Activated B cell treated with CpG ODN at 0.5 μM for 24 hours (primary cell): ENCODE results near the gene MATK. TPM values are rescaled to one million over a fixed set of nuclear protein-coding genes. Genes with fewer than 3 reads are reported as not detected.

Experiments used
- ATAC-seq: fragments of 200-7000 bp; cut with Tn5 transposase; one replicate; pipeline ENCODE4 v1.10.0; 2021; ENCODE audit warnings: low read depth, mild to moderate bottlenecking, moderate library complexity
- CTCF ChIA-PET: fragments of 350-600 bp; sonication (Branson Sonifier 250); formaldehyde crosslinking; loops from one replicate; lab custom pipeline; 2021; ENCODE audit warnings: antibody characterized with exemption; lab: Charles Lee
- POLR2A ChIA-PET: fragments of 350-600 bp; sonication (Branson Sonifier 250); formaldehyde crosslinking; loops from one replicate; lab custom pipeline; 2021; ENCODE audit warnings: antibody characterized with exemption; lab: Charles Lee
- DNase-seq: peaks from one replicate; pipeline ENCODE4 v3.0.0; 2022
- H3K27ac Mint-ChIP-seq: one replicate; pipeline ENCODE4 v1.8.0; 2020; ENCODE audit warnings: mixed read lengths
- H3K27me3 Mint-ChIP-seq: one replicate; pipeline ENCODE4 v1.8.0; 2021; ENCODE audit warnings: mixed read lengths
- H3K36me3 Mint-ChIP-seq: one replicate; pipeline ENCODE4 v1.8.0; 2021; ENCODE audit warnings: low read depth, mixed read lengths
- H3K4me1 Mint-ChIP-seq: one replicate; pipeline ENCODE4 v1.8.0; 2021; ENCODE audit warnings: mixed read lengths
- H3K4me3 Mint-ChIP-seq: one replicate; pipeline ENCODE4 v1.8.0; 2020; ENCODE audit warnings: mild to moderate bottlenecking, mixed read lengths
- H3K9me3 Mint-ChIP-seq: one replicate; pipeline ENCODE4 v1.8.0; 2020; ENCODE audit warnings: mixed read lengths
- intact Hi-C: fragments of 100-400 bp; cut with micrococcal nuclease; formaldehyde crosslinking; loops from one replicate; pipeline ENCODE4 v1.15.1; 2024
- total RNA-seq: library from RNA; stranded (reverse); gene quantifications from 2 replicates; pipeline ENCODE4 v1.2.3, GENCODE V29; 2022
- TF ChIP-seq, protein P1 (sequence below): fragments of 200-600 bp; IDR thresholded peaks from one replicate; pipeline ENCODE4 v1.8.0; 2022; ENCODE audit warnings: antibody characterized with exemption, mild to moderate bottlenecking

The MATK gene
- total RNA-seq, 1 donor from 2014 or later: 4.8 TPM

GRCh38 chr19:3800996-3801395 is 14.8 kb upstream of the MATK start:
- CTCF ChIA-PET: no interaction called here

GRCh38 chr19:3798137-3798536 is 12.0 kb upstream of the MATK start:
- intact Hi-C loops: no loop called here
- H3K27ac Mint-ChIP-seq: no peak overlapping the region
- H3K27me3 Mint-ChIP-seq: peaks cover 9% of the 10 kb centered on the region
- no peak for DNase-seq
- ChIA-PET POLR2A (no interaction called here), CTCF (no interaction called here)
- no peak for ATAC-seq
- H3K36me3 Mint-ChIP-seq: no peaks in the 10 kb centered on the region
- peaks cover 18% of the 10 kb centered on the region for H3K4me1 Mint-ChIP-seq
- no peak overlapping the region for H3K4me3 Mint-ChIP-seq
- H3K9me3 Mint-ChIP-seq: peaks cover 9% of the 10 kb centered on the region
- TF ChIP-seq, protein P1, sequence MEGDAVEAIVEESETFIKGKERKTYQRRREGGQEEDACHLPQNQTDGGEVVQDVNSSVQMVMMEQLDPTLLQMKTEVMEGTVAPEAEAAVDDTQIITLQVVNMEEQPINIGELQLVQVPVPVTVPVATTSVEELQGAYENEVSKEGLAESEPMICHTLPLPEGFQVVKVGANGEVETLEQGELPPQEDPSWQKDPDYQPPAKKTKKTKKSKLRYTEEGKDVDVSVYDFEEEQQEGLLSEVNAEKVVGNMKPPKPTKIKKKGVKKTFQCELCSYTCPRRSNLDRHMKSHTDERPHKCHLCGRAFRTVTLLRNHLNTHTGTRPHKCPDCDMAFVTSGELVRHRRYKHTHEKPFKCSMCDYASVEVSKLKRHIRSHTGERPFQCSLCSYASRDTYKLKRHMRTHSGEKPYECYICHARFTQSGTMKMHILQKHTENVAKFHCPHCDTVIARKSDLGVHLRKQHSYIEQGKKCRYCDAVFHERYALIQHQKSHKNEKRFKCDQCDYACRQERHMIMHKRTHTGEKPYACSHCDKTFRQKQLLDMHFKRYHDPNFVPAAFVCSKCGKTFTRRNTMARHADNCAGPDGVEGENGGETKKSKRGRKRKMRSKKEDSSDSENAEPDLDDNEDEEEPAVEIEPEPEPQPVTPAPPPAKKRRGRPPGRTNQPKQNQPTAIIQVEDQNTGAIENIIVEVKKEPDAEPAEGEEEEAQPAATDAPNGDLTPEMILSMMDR: no peak

More at GRCh38 chr19:3800996-3801395, 14.8 kb upstream of the MATK start:
- intact Hi-C loops: loop anchor here (1.0 kb wide), 1 partner anchor 9 kb away; no protein-coding TSS in a partner anchor
- H3K36me3 Mint-ChIP-seq: no peaks in the 10 kb centered on the region
- no peak overlapping the region for H3K27ac Mint-ChIP-seq
- peaks cover 18% of the 10 kb centered on the region for H3K4me1 Mint-ChIP-seq
- ATAC-seq: no peak
- H3K9me3 Mint-ChIP-seq: peaks cover 6% of the 10 kb centered on the region
- POLR2A ChIA-PET: no interaction called here
- TF ChIP-seq, protein P1: no peak
- H3K27me3 Mint-ChIP-seq: peaks cover 11% of the 10 kb centered on the region
- no peak for DNase-seq
- H3K4me3 Mint-ChIP-seq: peak overlapping the region; percentile 62

DNA sequence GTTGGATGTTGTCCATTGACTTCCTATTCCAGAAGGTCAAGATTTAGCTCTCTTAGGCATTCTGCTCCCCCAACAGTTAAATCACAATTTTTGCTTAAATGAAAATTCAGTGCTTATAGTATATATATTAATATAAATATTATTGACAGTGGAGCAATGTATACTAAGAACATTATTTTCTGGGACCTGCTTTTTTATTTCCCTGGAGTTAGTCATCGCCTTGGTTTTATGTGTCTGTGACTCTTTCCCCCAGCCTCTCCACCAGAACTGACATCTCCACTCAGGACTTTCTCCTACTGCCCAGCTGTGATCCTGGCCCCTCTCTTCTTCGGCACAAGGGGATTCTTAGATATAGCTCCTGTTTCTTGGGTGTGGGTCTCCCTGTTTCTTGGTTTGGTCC is 10.2 kb upstream of the MATK start:
- Mint-ChIP-seq H3K4me3 (no peak overlapping the region), H3K36me3 (no peaks in the 10 kb centered on the region), H3K4me1 (peaks cover 9% of the 10 kb centered on the region), H3K27me3 (peaks cover 5% of the 10 kb centered on the region), H3K9me3 (peaks cover 10% of the 10 kb centered on the region), H3K27ac (no peak overlapping the region)
- DNase-seq (no peak), ATAC-seq (no peak)
- ChIA-PET POLR2A (interaction anchor here (0.7 to 1.7 kb wide), 2 partner anchors 12 to 34 kb away, joined by 3 to 9 read pairs; partner anchors contain the start of gene MRPL54), CTCF (no interaction called here)
- TF ChIP-seq, protein P1: no peak
- intact Hi-C loops: no loop called here

DNA sequence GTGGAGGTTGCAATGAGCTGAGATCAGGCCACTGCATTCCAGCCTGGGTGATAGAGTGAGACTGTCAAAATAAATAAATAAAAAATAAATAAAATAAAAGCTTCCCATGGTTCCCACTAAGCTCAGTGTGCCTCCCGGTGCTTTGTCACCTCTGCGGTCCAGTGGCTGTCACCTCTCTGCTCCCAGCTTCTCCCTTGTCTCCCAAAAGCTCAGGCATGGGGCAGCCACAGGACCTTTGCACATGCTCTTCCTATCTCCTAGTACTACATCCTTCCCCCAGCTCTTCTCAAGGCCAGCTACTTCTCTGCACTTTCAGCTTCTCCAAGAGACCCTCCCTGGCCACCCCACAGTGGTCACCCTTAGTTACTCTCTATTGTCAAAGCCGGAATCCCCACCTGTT is 7.6 kb upstream of the MATK start:
- ATAC-seq (no peak), DNase-seq (no peak)
- H3K4me1 Mint-ChIP-seq: peaks cover 8% of the 10 kb centered on the region
- POLR2A ChIA-PET: interaction anchor here (0.7 kb wide), 1 partner anchor 1253 kb away, joined by 3 read pairs; no protein-coding TSS in a partner anchor
- TF ChIP-seq, protein P1: no peak
- H3K27ac Mint-ChIP-seq: no peak overlapping the region
- peaks cover 1% of the 10 kb centered on the region for H3K27me3 Mint-ChIP-seq
- intact Hi-C loops: no loop called here
- no peak overlapping the region for H3K4me3 Mint-ChIP-seq
- peaks cover 14% of the 10 kb centered on the region for H3K9me3 Mint-ChIP-seq
- CTCF ChIA-PET: interaction anchor here (0.6 kb wide), 1 partner anchor 1056 kb away, joined by 3 read pairs; no protein-coding TSS in a partner anchor
- no peaks in the 10 kb centered on the region for H3K36me3 Mint-ChIP-seq

DNA sequence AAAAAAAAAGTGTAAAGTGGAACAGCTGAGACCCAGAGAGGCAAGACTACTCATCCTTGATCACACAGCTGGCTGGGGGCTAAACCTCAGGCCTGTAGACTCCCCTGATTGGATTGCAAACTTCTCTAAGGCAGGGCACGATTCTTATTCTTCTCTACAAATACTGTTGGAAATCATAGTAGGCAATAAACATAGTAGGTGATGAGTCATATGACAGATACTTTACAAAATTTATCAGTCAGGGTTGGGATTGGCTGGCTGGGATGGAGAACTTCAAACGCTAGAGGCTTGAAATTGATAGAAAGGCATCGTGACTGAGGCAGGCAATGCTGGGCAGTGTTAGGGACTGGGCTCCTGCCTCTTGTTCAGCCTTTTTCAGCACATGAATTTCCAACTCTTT is 5.9 kb upstream of the MATK start:
- H3K27ac Mint-ChIP-seq: no peak overlapping the region
- peaks cover 6% of the 10 kb centered on the region for H3K4me1 Mint-ChIP-seq
- ATAC-seq: no peak
- ChIA-PET CTCF (no interaction called here), POLR2A (interaction anchor here (0.6 kb wide), 1 partner anchor 133 kb away, joined by 3 read pairs; no protein-coding TSS in a partner anchor)
- TF ChIP-seq, protein P1: no peak
- no peak for DNase-seq
- no peak overlapping the region for H3K4me3 Mint-ChIP-seq
- H3K36me3 Mint-ChIP-seq: no peaks in the 10 kb centered on the region
- peaks cover 14% of the 10 kb centered on the region for H3K9me3 Mint-ChIP-seq
- peaks cover 1% of the 10 kb centered on the region for H3K27me3 Mint-ChIP-seq
- intact Hi-C loops: no loop called here
